H1 (cell line): ENCODE results near the gene SLC30A7. TPM values are rescaled to one million over a fixed set of nuclear protein-coding genes. Genes with fewer than 3 reads are reported as not detected.

Source experiments
- CTCF ChIA-PET: fragments of 300-600 bp; sonication (Branson Sonifier 250); formaldehyde crosslinking; loops from one replicate; lab custom pipeline; 2021; ENCODE audit not compliant: partially characterized antibody; lab: Charles Lee
- POLR2A ChIA-PET: fragments of 300-600 bp; sonication (Branson Sonifier 250); formaldehyde crosslinking; loops from one replicate; lab custom pipeline; 2021; ENCODE audit warnings: inconsistent platforms; ENCODE audit not compliant: partially characterized antibody; lab: Charles Lee
- DNase-seq, 2 experiments: peaks; one replicate each; pipeline versions ENCODE4 v3.0.0 to v3.0.0-alpha.2; 2010 to 2022; ENCODE audit warnings: low spot score in 2 of 2, low read depth in 1 of 2, mixed read lengths in 1 of 2
- FAIRE-seq: peaks from 2 replicates; lab custom pipeline; 2011; peaks lifted over from hg19 to GRCh38; lab: Jason Lieb, UNC
- H2AFZ ChIP-seq: 2 replicates; pipeline ENCODE4 v1.8.1; 2012; ENCODE audit warnings: low read length, inconsistent platforms
- H2AK5ac ChIP-seq: 2 replicates; pipeline ENCODE4 v1.6.1; 2013; ENCODE audit warnings: low read depth, low read length
- H2BK120ac ChIP-seq: replicated peaks from 2 replicates; pipeline ENCODE3; 2013; ENCODE audit warnings: low read depth, low read length, inconsistent platforms
- H2BK12ac ChIP-seq: 2 replicates; pipeline ENCODE4 v1.6.1; 2013; ENCODE audit warnings: low read depth, low read length
- H2BK15ac ChIP-seq: 2 replicates; pipeline ENCODE4 v1.6.1; 2013; ENCODE audit warnings: low read length
- H2BK20ac ChIP-seq: 2 replicates; pipeline ENCODE4 v1.6.1; 2013; ENCODE audit warnings: low read length
- H2BK5ac ChIP-seq: 2 replicates; pipeline ENCODE4 v1.6.1; 2013; ENCODE audit warnings: low read depth, low read length
- H3K14ac ChIP-seq: 2 replicates; pipeline ENCODE4 v1.6.1; 2013; ENCODE audit warnings: inconsistent platforms; ENCODE audit not compliant: insufficient read length
- H3K18ac ChIP-seq: 2 replicates; pipeline ENCODE4 v1.6.1; 2013; ENCODE audit warnings: low read length; ENCODE audit errors: extremely low read depth
- H3K23ac ChIP-seq: 2 replicates; pipeline ENCODE4 v1.6.1; 2013; ENCODE audit warnings: inconsistent platforms; ENCODE audit not compliant: insufficient read length
- H3K23me2 ChIP-seq: 2 replicates; pipeline ENCODE4 v1.6.1; 2013; ENCODE audit warnings: low read depth, low read length
- H3K27ac ChIP-seq: 2 replicates; pipeline ENCODE4 v1.6.1; 2011; ENCODE audit warnings: low read depth, low read length, inconsistent platforms
- H3K27me3 ChIP-seq, 4 experiments: replicated peaks in 1 of 4; 1 replicate in 1 of 4; 2 replicates in 3 of 4; pipeline versions ENCODE4 v1.6.1 to v1.8.1; 2011 to 2013; ENCODE audit warnings: low read length in 3 of 4, mild to moderate bottlenecking in 3 of 4, inconsistent platforms in 2 of 4, mixed read lengths in 2 of 4, moderate library complexity in 1 of 4; ENCODE audit not compliant: control insufficient read depth in 3 of 4, insufficient read depth in 3 of 4; ENCODE audit errors: extremely low read depth in 1 of 4
- H3K36me3 ChIP-seq, 4 experiments: 2 replicates each; pipeline versions ENCODE4 v1.6.1 to v1.8.1; 2011 to 2013; ENCODE audit warnings: mild to moderate bottlenecking in 4 of 4, low read length in 3 of 4, moderate library complexity in 2 of 4, control low read depth in 1 of 4, inconsistent platforms in 1 of 4; ENCODE audit not compliant: insufficient read depth in 4 of 4, control insufficient read depth in 2 of 4
- H3K4ac ChIP-seq: replicated peaks from 2 replicates; pipeline ENCODE3; 2013; ENCODE audit warnings: low read length, low read depth, mixed read lengths, inconsistent platforms; ENCODE audit not compliant: insufficient read length
- H3K4me1 ChIP-seq, 4 experiments: replicated peaks in 1 of 4; 1 replicate in 1 of 4; 2 replicates in 3 of 4; pipeline versions ENCODE4 v1.6.1 to v1.8.1; 2011 to 2013; ENCODE audit warnings: low read length in 3 of 4, inconsistent platforms in 2 of 4, mixed read lengths in 1 of 4; ENCODE audit not compliant: insufficient read depth in 4 of 4, control insufficient read depth in 3 of 4
- H3K4me2 ChIP-seq, 2 experiments: 2 replicates each; pipeline versions ENCODE4 v1.6.1 to v1.8.1; 2011 to 2013; ENCODE audit warnings: low read depth in 2 of 2, low read length in 2 of 2, control low read depth in 1 of 2, inconsistent platforms in 1 of 2, mild to moderate bottlenecking in 1 of 2; ENCODE audit not compliant: insufficient read depth in 1 of 2
- H3K4me3 ChIP-seq, 4 experiments: fragments of 200-600, 300-600 bp in 1 of 4; sonication (generic), shearing (Covaris generic), sonication (Bioruptor Twin) in 1 of 4; 2 replicates each; pipeline versions ENCODE4 v1.5.1 to v1.8.1; 2011 to 2016; ENCODE audit warnings: low read length in 4 of 4, low read depth in 3 of 4, control low read depth in 2 of 4, inconsistent platforms in 2 of 4, mild to moderate bottlenecking in 2 of 4, mixed read lengths in 1 of 4, moderate library complexity in 1 of 4; ENCODE audit not compliant: insufficient read depth in 2 of 4; ENCODE audit errors: extremely low read depth in 1 of 4
- H3K56ac ChIP-seq: replicated peaks from 2 replicates; pipeline ENCODE3; 2013; ENCODE audit warnings: low read depth, mild to moderate bottlenecking, mixed read lengths, low read length, inconsistent platforms; ENCODE audit not compliant: insufficient read length
- H3K79me1 ChIP-seq: 2 replicates; pipeline ENCODE4 v1.6.1; 2013; ENCODE audit warnings: low read depth, low read length, control low read depth
- H3K79me2 ChIP-seq, 2 experiments: 2 replicates each; pipeline versions ENCODE4 v1.6.1 to v1.8.1; 2012 to 2013; ENCODE audit warnings: low read length in 2 of 2, mild to moderate bottlenecking in 2 of 2, inconsistent platforms in 1 of 2; ENCODE audit not compliant: insufficient read depth in 2 of 2, control insufficient read depth in 1 of 2
- H3K9ac ChIP-seq, 4 experiments: replicated peaks in 1 of 4; 1 replicate in 1 of 4; 2 replicates in 3 of 4; pipeline versions ENCODE4 v1.6.1 to v1.8.1; 2011 to 2013; ENCODE audit warnings: low read depth in 3 of 4, low read length in 3 of 4, control low read depth in 2 of 4, mild to moderate bottlenecking in 2 of 4, moderate library complexity in 2 of 4, inconsistent platforms in 1 of 4; ENCODE audit errors: extremely low read depth in 1 of 4
- H3K9me3 ChIP-seq, 2 experiments: 2 replicates each; pipeline versions ENCODE4 v1.6.1 to v1.8.1; 2012 to 2013; ENCODE audit warnings: mild to moderate bottlenecking in 2 of 2, moderate library complexity in 2 of 2, control low read depth in 1 of 2, inconsistent platforms in 1 of 2, low read depth in 1 of 2, low read length in 1 of 2, mixed read lengths in 1 of 2; ENCODE audit not compliant: insufficient read depth in 2 of 2
- H4K20me1 ChIP-seq, 2 experiments: replicated peaks in 1 of 2; 2 replicates each; pipeline versions ENCODE3 to v1.8.1; 2011 to 2013; ENCODE audit warnings: inconsistent platforms in 2 of 2, low read length in 2 of 2, mild to moderate bottlenecking in 1 of 2; ENCODE audit not compliant: insufficient read depth in 2 of 2, control insufficient read depth in 1 of 2
- H4K5ac ChIP-seq: 2 replicates; pipeline ENCODE4 v1.6.1; 2013; ENCODE audit warnings: low read length, low read depth, mixed read lengths, inconsistent platforms; ENCODE audit not compliant: insufficient read length
- H4K8ac ChIP-seq: 2 replicates; pipeline ENCODE4 v1.8.0; 2013; ENCODE audit warnings: mild to moderate bottlenecking, moderate library complexity, low read length, inconsistent platforms; ENCODE audit not compliant: insufficient read depth; ENCODE audit errors: extremely low read depth
- H4K91ac ChIP-seq: replicated peaks from 2 replicates; pipeline ENCODE3; 2013; ENCODE audit warnings: low read length, mixed read lengths, inconsistent platforms; ENCODE audit not compliant: insufficient read length
- ATF3 ChIP-seq: IDR thresholded peaks from 2 replicates; pipeline ENCODE4 v1.6.1; 2011; ENCODE audit warnings: low read depth, mild to moderate bottlenecking, low read length; ENCODE audit not compliant: insufficient read depth
- CBX8 ChIP-seq: fragments of 300-800, 300-1000 bp; sonication (generic); IDR thresholded peaks from 2 replicates; pipeline ENCODE4 v1.7.1; 2016; ENCODE audit warnings: low read depth, low read length, borderline replicate concordance
- HDAC2 ChIP-seq, 2 experiments: fragments of 300-600 bp in 1 of 2; sonication (generic) in 1 of 2; IDR thresholded peaks; 2 replicates each; pipeline ENCODE4 v1.6.1; 2011 to 2012; ENCODE audit warnings: low read depth in 2 of 2, low read length in 2 of 2, mild to moderate bottlenecking in 2 of 2, moderate library complexity in 2 of 2, borderline replicate concordance in 1 of 2, inconsistent platforms in 1 of 2
- RXRA ChIP-seq: IDR thresholded peaks from 2 replicates; pipeline ENCODE4 v1.6.1; 2011; ENCODE audit warnings: low read depth, mild to moderate bottlenecking, low read length, moderate library complexity; ENCODE audit not compliant: insufficient read depth
- TAF1 ChIP-seq: IDR thresholded peaks from 2 replicates; pipeline ENCODE4 v1.6.1; 2011; ENCODE audit warnings: mild to moderate bottlenecking, low read depth, low read length
- WGBS, 2 experiments: shearing (Covaris generic) in 1 of 2; methylation state at CpG; one replicate each; pipeline versions ENCODE4 v1.1.6 to v1.1.7; 2013 to 2015; ENCODE audit warnings: low lambda C conversion rate in 2 of 2, mixed read lengths in 2 of 2, inconsistent platforms in 1 of 2, low coverage in 1 of 2, missing lambda C conversion rate in 1 of 2; ENCODE audit not compliant: insufficient replicate concordance in 2 of 2, insufficient coverage in 1 of 2, insufficient read length in 1 of 2; ENCODE audit errors: extremely low coverage in 1 of 2, missing lambda C conversion rate in 1 of 2; 5-methylcytosine and 5-hydroxymethylcytosine counted together
- polyA plus RNA-seq, 7 experiments: library from polyadenylated mRNA; depleted of rRNA in 3 of 7; stranded (reverse) in 5 of 7; unstranded in 2 of 7; fragments of >200 nt in 5 of 7; fragments of 200-250 nt in 2 of 7; gene quantifications; 1 replicate in 5 of 7; 2 replicates in 1 of 7; 4 replicates in 1 of 7; pipeline versions ENCODE4 v1.2.1 to v1.2.3, GENCODE V29; 2011 to 2013; ENCODE audit warnings: missing spikeins in 2 of 7, mixed read lengths in 2 of 7
- total RNA-seq: library from RNA; stranded (reverse); fragmentation: NEBNext Ultra II Directional; extraction: Animal tissue kit (Norgen Biotek cat#: 25700); gene quantifications from 2 replicates; pipeline ENCODE4 v1.2.1, GENCODE V29; 2021

The SLC30A7 gene
- total and polyA plus RNA-seq, 2 of the 8 experiments (the other 6 are each of a cell fraction or from before 2014, with no cell fraction given): 5.5 to 22.1 TPM

GRCh38 chr1:101028466-101028865 lies 132.6 kb downstream of the SLC30A7 start:
- H4K8ac ChIP-seq: no peak overlapping the region
- ChIA-PET POLR2A (interaction anchor here (0.7 kb wide), 1 partner anchor 216 kb away, joined by 3 read pairs; no protein-coding TSS in a partner anchor), CTCF (interaction anchor here (1.1 to 1.9 kb wide), 2 partner anchors 260 to 262 kb away, joined by 3 to 5 read pairs; no protein-coding TSS in a partner anchor)
- no peak for DNase-seq
- WGBS, 2 experiments: 98% methylated on average over 2 of the region's 2 CpGs; no CpG with 5 or more reads in 1 of the 2 experiments
- H3K9me3 ChIP-seq: no peaks in the 10 kb centered on the region
- no peak overlapping the region for H3K56ac ChIP-seq
- FAIRE-seq: no peak
- no peaks in the 10 kb centered on the region for H4K20me1 ChIP-seq
- peaks cover 2% of the 10 kb centered on the region for H3K79me1 ChIP-seq
- H3K4me2 ChIP-seq: no peak overlapping the region
- H3K18ac ChIP-seq: no peak overlapping the region
- no peak overlapping the region for H2BK120ac ChIP-seq
- no peak overlapping the region for H2BK20ac ChIP-seq
- H2BK5ac ChIP-seq: no peak overlapping the region
- no peak overlapping the region for H2AK5ac ChIP-seq
- no peak overlapping the region for H3K4ac ChIP-seq
- H3K14ac ChIP-seq: no peak overlapping the region
- H3K23ac ChIP-seq: no peak overlapping the region
- no peak overlapping the region for H4K5ac ChIP-seq
- H3K36me3 ChIP-seq: peaks cover 0 to 1% (median 0%) of the 10 kb centered on the region in 4 experiments; a peak in 2 of 8 replicates
- peaks cover 3% of the 10 kb centered on the region for H3K23me2 ChIP-seq
- H2BK15ac ChIP-seq: no peak overlapping the region
- H3K9ac ChIP-seq: no peak overlapping the region
- H2AFZ ChIP-seq: no peak overlapping the region
- no peaks in the 10 kb centered on the region for H3K27me3 ChIP-seq
- no peak overlapping the region for H2BK12ac ChIP-seq
- no peak overlapping the region for H3K4me3 ChIP-seq
- peaks cover 3 to 42% of the 10 kb centered on the region in 2 experiments; a peak in 2 of 4 replicates for H3K79me2 ChIP-seq
- H3K4me1 ChIP-seq: no peaks in the 10 kb centered on the region
- H4K91ac ChIP-seq: no peak overlapping the region
- no peak overlapping the region for H3K27ac ChIP-seq
- TF ChIP-seq HDAC2 (IDR thresholded peaks at IDR 0.05; ENCODE audit: borderline replicate concordance in 1 of 2, low read depth in 2 of 2, low read length in 2 of 2) (no peak), TAF1 (no peak), RXRA (no peak), ATF3 (no peak), CBX8 (no peak)
